Liver (tissue), 9 donors: Measurements from ENCODE around the gene LTBP4. TPM values are rescaled to one million over a fixed set of nuclear protein-coding genes. Genes with fewer than 3 reads are reported as not detected.
"Not testable (repeated sequence)": the region's sequence is repeated elsewhere in the genome, so short reads cannot be mapped to it uniquely, and the experiment has no call there.

ENCODE experiments used
- DNase-seq: peaks from one replicate; pipeline ENCODE4 v3.0.0-alpha.2; 2017; ENCODE audit warnings: low spot score
- H3K27ac ChIP-seq, 2 donors: one replicate each; pipeline ENCODE4 v1.7.0; 2013; ENCODE audit warnings: inconsistent platforms in 2 of 2, low read length in 2 of 2, control low read depth in 1 of 2, low read depth in 1 of 2, mild to moderate bottlenecking in 1 of 2
- H3K27me3 ChIP-seq, 4 donors: one replicate each; pipeline versions ENCODE4 v1.6.1 to v1.7.0; 2013; ENCODE audit warnings: low read length in 3 of 4, inconsistent platforms in 1 of 4, mild to moderate bottlenecking in 1 of 4, moderate library complexity in 1 of 4; ENCODE audit not compliant: control insufficient read depth in 4 of 4, insufficient read depth in 4 of 4
- H3K36me3 ChIP-seq, 4 donors: one replicate each; pipeline versions ENCODE4 v1.6.1 to v1.7.0; 2013; ENCODE audit warnings: low read length in 3 of 4, mild to moderate bottlenecking in 3 of 4, low read depth in 1 of 4, moderate library complexity in 1 of 4; ENCODE audit not compliant: control insufficient read depth in 4 of 4, insufficient read depth in 3 of 4
- H3K4me1 ChIP-seq, 4 donors: one replicate each; pipeline versions ENCODE4 v1.6.1 to v1.7.0; 2013; ENCODE audit warnings: low read length in 3 of 4, mild to moderate bottlenecking in 3 of 4, moderate library complexity in 1 of 4; ENCODE audit not compliant: control insufficient read depth in 4 of 4, insufficient read depth in 4 of 4
- H3K4me3 ChIP-seq, 3 donors: one replicate each; pipeline versions ENCODE4 v1.6.1 to v1.7.0; 2013; ENCODE audit warnings: low read length in 3 of 3, control low read depth in 1 of 3, low read depth in 1 of 3, mild to moderate bottlenecking in 1 of 3
- H3K9ac ChIP-seq, 2 donors: one replicate each; pipeline ENCODE4 v1.7.0; 2013; ENCODE audit warnings: low read length in 2 of 2, mild to moderate bottlenecking in 2 of 2, moderate library complexity in 2 of 2, control low read depth in 1 of 2, low read depth in 1 of 2
- H3K9me3 ChIP-seq, 4 donors: one replicate each; pipeline versions ENCODE4 v1.6.1 to v1.7.0; 2013; ENCODE audit warnings: low read length in 3 of 4; ENCODE audit not compliant: control insufficient read depth in 4 of 4
- CTCF ChIP-seq: fragments of 150-350 bp; IDR thresholded peaks from 2 replicates; pipeline ENCODE4 v1.5.1; 2017; ENCODE audit warnings: improper control_type of control experiment, low read depth, low read length; ENCODE audit not compliant: missing input control
- FOXA1 ChIP-seq: IDR thresholded peaks from 2 replicates; pipeline ENCODE4 v1.6.1; 2016; ENCODE audit warnings: antibody characterized with exemption
- GABPA ChIP-seq, 2 donors: IDR thresholded peaks in 1 of 2; conservative IDR thresholded peaks in 1 of 2; 2 replicates each; pipeline ENCODE4 v1.6.1; 2016; ENCODE audit warnings: antibody characterized with exemption in 2 of 2, mild to moderate bottlenecking in 1 of 2, moderate library complexity in 1 of 2
- HNF4A ChIP-seq, 2 donors: conservative IDR thresholded peaks; 2 replicates each; pipeline ENCODE4 v1.6.1; 2016; ENCODE audit warnings: antibody characterized with exemption in 2 of 2, mild to moderate bottlenecking in 2 of 2
- HNF4G ChIP-seq: IDR thresholded peaks from 2 replicates; pipeline ENCODE4 v1.6.1; 2016; ENCODE audit warnings: antibody characterized with exemption
- JUND ChIP-seq, 2 donors: IDR thresholded peaks; 2 replicates each; pipeline ENCODE4 v1.6.1; 2016; ENCODE audit warnings: antibody characterized with exemption in 2 of 2
- NR2F2 ChIP-seq: IDR thresholded peaks from 2 replicates; pipeline ENCODE4 v1.6.1; 2016; ENCODE audit warnings: antibody characterized with exemption
- RAD21 ChIP-seq, 2 donors: IDR thresholded peaks; 2 replicates each; pipeline ENCODE4 v1.6.1; 2016; ENCODE audit warnings: antibody characterized with exemption in 2 of 2, mild to moderate bottlenecking in 2 of 2
- RXRA ChIP-seq, 2 donors: IDR thresholded peaks; 2 replicates each; pipeline ENCODE4 v1.6.1; 2017 to 2018; ENCODE audit warnings: antibody characterized with exemption in 2 of 2, mild to moderate bottlenecking in 1 of 2
- SP1 ChIP-seq: IDR thresholded peaks from 2 replicates; pipeline ENCODE4 v1.6.1; 2018; ENCODE audit warnings: antibody characterized with exemption, mild to moderate bottlenecking
- TAF1 ChIP-seq: conservative IDR thresholded peaks from 2 replicates; pipeline ENCODE4 v1.6.1; 2016; ENCODE audit warnings: antibody characterized with exemption, mild to moderate bottlenecking
- YY1 ChIP-seq: IDR thresholded peaks from 2 replicates; pipeline ENCODE4 v1.6.1; 2016; ENCODE audit warnings: antibody characterized with exemption, mild to moderate bottlenecking
- WGBS: extraction: QIAGEN DNeasy Blood & Tissue Kit; methylation state at CpG from one replicate; pipeline ENCODE4 v1.1.7; 2013; 5-methylcytosine and 5-hydroxymethylcytosine counted together
- polyA plus RNA-seq, 2 donors: library from polyadenylated mRNA; stranded (reverse) in 1 of 2; unstranded in 1 of 2; fragments of 200-250 nt in 1 of 2; fragments of >200 nt in 1 of 2; fragmentation: Nextera tagmentation in 1 of 2; extraction: Ambion mirVana in 1 of 2; gene quantifications; one replicate each; pipeline versions ENCODE4 v1.2.1 to v1.2.3, GENCODE V29; 2013 to 2015
- total RNA-seq, 2 donors: library from RNA; depleted of rRNA; stranded (reverse); fragments of >200 nt; gene quantifications; one replicate each; pipeline ENCODE4 v1.2.3, GENCODE V29; 2014
- TF ChIP-seq, protein P1 (sequence below): IDR thresholded peaks from 2 replicates; pipeline ENCODE4 v1.6.1; 2016; ENCODE audit warnings: antibody characterized with exemption, mild to moderate bottlenecking
- TF ChIP-seq, protein P2 (sequence below): IDR thresholded peaks from 2 replicates; pipeline ENCODE4 v1.6.1; 2016; ENCODE audit warnings: antibody characterized with exemption
- donor health status: healthy.
- donor health status: healthy.
- donor health status: healthy.
- donor health status: healthy.
- donor health status: healthy.

Gene LTBP4
- total and polyA plus RNA-seq, 4 donors: 9.6 to 28.7 (median 17.8) TPM

DNA sequence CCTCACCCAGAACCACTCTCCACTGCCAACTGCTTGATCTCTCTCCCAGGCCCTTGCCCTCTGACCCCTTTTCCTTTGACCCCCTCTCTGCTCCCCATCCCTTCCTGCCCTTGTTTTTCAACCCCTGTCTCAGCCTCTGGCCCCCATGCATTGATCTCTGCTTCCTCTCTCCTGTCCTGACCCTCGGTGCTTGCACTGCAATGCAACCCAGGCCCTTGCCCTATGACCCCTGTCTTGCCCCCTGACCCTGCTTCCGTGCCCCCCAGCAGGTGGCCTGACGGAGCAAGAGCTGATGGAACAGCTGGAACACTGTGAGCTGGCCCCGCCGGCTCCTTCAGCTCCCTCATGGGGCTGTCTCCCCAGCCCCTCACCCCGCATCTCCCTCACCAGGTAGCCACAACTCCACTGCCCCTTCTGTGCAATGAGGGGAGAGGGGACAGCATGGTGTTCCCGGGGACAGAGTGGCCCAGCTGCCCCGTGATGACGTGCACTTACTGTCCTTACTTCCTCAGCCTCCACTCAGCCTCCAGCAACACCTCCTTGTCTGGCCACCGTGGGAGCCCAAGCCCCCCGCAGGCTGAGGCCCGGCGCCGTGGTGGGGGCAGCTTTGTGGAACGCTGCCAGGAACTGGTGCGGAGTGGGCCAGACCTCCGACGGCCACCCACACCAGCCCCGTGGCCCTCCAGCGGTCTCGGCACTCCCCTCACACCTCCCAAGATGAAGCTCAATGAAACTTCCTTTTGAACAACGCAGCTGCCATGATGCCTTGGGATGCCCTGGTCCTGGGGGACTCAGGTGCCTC lies 10.5 kb upstream of the LTBP4 start:
- TF ChIP-seq HNF4A (conservative IDR thresholded peaks at IDR 0.05) (no peak), RXRA (IDR thresholded peaks at IDR 0.05) (no peak)
- H3K27ac ChIP-seq: no peak overlapping the region
- no peak overlapping the region for H3K4me3 ChIP-seq
- H3K36me3 ChIP-seq: peaks cover 0 to 8% (median 6%) of the 10 kb centered on the region in 4 donors
- no peaks in the 10 kb centered on the region for H3K27me3 ChIP-seq
- 89% methylated on average over 22 of the region's 22 CpGs for WGBS
- no peaks in the 10 kb centered on the region for H3K4me1 ChIP-seq
- H3K9ac ChIP-seq: no peak overlapping the region
- no peak for DNase-seq
- H3K9me3 ChIP-seq: no peaks in the 10 kb centered on the region

DNA sequence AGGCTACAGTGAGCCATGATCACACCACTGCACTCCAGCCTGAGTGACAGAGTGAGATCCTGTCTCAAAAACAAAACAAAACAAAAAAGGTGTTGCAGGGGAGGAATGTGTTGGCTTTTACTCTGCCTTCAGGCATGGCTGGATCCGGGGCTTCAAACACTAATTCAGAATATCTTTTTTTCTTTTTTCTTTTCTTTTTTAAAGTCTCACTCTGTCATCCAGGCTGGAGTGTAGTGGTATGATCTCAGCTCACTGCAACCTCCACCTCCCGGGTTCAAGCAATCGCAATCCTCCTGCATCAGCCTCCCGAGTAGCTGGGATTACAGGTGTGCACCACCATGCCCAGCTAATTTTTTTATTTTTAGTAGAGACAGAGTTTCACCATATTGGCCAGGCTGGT lies 9.4 kb upstream of the LTBP4 start:
- not testable (repeated sequence) for DNase-seq, H3K9ac ChIP-seq, H3K27ac ChIP-seq, H3K9me3 ChIP-seq, H3K36me3 ChIP-seq, H3K27me3 ChIP-seq, H3K4me3 ChIP-seq, H3K4me1 ChIP-seq
- WGBS: 97% methylated on average over 4 of the region's 4 CpGs

DNA sequence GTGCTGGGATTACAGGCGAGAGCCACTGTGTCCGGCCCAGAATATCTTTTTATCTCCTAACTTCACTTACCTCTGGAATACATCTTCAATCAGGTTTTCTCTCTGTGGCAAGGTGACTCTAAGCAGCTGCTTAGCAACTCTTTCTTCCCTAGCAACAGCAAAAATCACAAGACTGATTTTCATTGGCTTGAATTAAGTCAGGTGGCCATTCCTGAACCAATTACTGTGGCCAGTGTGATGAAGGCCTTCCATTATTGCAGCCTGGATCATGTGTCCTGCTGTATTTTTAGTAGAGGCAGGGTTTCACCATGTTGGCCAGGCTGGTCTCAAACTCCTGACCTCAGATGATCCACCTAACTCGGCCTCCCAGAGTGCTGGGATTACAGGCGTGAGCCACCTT lies 9.0 kb upstream of the LTBP4 start:
- DNase-seq: no peak
- Histone ChIP-seq H3K9me3 (no peaks in the 10 kb centered on the region), H3K27ac (no peak overlapping the region), H3K4me3 (no peak overlapping the region), H3K27me3 (peaks cover 0 to 3% (median under 1%) of the 10 kb centered on the region in 4 donors), H3K4me1 (peaks cover 0 to 4% (median 3%) of the 10 kb centered on the region in 4 donors), H3K9ac (no peak overlapping the region), H3K36me3 (peaks cover 0 to 5% (median 1%) of the 10 kb centered on the region in 4 donors)
- TF ChIP-seq HNF4A (conservative IDR thresholded peaks at IDR 0.05): no peak
- TF ChIP-seq GABPA (IDR thresholded peaks at IDR 0.05 in 1 of 2, conservative IDR thresholded peaks at IDR 0.05 in 1 of 2): no peak
- TF ChIP-seq TAF1: no peak
- TF ChIP-seq RXRA (IDR thresholded peaks at IDR 0.05): no peak
- TF ChIP-seq FOXA1: no peak
- no peak for TF ChIP-seq HNF4G
- no peak for TF ChIP-seq YY1
- TF ChIP-seq SP1: no peak
- no peak for TF ChIP-seq RAD21 (IDR thresholded peaks at IDR 0.05)
- TF ChIP-seq NR2F2: no peak
- whole genome bisulfite sequencing: 94% methylated on average over 4 of the region's 4 CpGs

DNA sequence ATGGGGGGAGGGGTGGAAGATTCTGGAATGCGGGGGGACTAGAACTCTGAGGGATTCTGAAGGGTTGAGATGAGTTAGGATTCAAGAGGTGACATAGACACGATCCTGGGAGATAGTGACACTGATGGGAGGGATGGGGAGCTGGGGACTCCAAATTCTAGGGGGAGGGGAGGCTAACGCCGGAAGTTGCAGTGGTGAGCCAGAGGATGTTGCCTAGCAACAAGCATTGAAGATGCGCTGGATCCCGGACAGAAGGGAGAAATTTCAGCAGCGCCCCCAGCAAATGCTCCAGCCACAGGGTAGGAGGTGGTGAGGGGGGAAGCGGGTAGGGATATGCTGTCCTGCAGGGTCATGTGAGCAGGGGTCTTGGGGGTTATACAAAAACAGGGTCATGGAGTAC lies 6.9 kb upstream of the LTBP4 start:
- Histone ChIP-seq H3K4me3 (no peak overlapping the region), H3K9ac (no peak overlapping the region), H3K36me3 (no peaks in the 10 kb centered on the region), H3K9me3 (no peaks in the 10 kb centered on the region), H3K27me3 (peaks cover 0 to 10% (median 3%) of the 10 kb centered on the region in 4 donors), H3K27ac (no peak overlapping the region), H3K4me1 (peaks cover 0 to 14% (median 6%) of the 10 kb centered on the region in 4 donors)
- 28% methylated on average over 8 of the region's 8 CpGs for WGBS
- DNase-seq: no peak
- no peak for TF ChIP-seq TAF1
- no peak for TF ChIP-seq FOXA1
- no peak for TF ChIP-seq HNF4G
- TF ChIP-seq GABPA (IDR thresholded peaks at IDR 0.05 in 1 of 2, conservative IDR thresholded peaks at IDR 0.05 in 1 of 2): no peak
- TF ChIP-seq, protein P1, sequence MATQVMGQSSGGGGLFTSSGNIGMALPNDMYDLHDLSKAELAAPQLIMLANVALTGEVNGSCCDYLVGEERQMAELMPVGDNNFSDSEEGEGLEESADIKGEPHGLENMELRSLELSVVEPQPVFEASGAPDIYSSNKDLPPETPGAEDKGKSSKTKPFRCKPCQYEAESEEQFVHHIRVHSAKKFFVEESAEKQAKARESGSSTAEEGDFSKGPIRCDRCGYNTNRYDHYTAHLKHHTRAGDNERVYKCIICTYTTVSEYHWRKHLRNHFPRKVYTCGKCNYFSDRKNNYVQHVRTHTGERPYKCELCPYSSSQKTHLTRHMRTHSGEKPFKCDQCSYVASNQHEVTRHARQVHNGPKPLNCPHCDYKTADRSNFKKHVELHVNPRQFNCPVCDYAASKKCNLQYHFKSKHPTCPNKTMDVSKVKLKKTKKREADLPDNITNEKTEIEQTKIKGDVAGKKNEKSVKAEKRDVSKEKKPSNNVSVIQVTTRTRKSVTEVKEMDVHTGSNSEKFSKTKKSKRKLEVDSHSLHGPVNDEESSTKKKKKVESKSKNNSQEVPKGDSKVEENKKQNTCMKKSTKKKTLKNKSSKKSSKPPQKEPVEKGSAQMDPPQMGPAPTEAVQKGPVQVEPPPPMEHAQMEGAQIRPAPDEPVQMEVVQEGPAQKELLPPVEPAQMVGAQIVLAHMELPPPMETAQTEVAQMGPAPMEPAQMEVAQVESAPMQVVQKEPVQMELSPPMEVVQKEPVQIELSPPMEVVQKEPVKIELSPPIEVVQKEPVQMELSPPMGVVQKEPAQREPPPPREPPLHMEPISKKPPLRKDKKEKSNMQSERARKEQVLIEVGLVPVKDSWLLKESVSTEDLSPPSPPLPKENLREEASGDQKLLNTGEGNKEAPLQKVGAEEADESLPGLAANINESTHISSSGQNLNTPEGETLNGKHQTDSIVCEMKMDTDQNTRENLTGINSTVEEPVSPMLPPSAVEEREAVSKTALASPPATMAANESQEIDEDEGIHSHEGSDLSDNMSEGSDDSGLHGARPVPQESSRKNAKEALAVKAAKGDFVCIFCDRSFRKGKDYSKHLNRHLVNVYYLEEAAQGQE: no peak
- no peak for TF ChIP-seq RAD21 (IDR thresholded peaks at IDR 0.05)
- TF ChIP-seq RXRA (IDR thresholded peaks at IDR 0.05): no peak
- TF ChIP-seq CTCF: no peak
- no peak for TF ChIP-seq NR2F2
- TF ChIP-seq HNF4A (conservative IDR thresholded peaks at IDR 0.05): no peak
- no peak for TF ChIP-seq SP1
- TF ChIP-seq, protein P2, sequence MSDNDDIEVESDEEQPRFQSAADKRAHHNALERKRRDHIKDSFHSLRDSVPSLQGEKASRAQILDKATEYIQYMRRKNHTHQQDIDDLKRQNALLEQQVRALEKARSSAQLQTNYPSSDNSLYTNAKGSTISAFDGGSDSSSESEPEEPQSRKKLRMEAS: no peak
- no peak for TF ChIP-seq JUND (IDR thresholded peaks at IDR 0.05)
